ENCODE data around the gene NCOA3. TPM values are rescaled to one million over a fixed set of nuclear protein-coding genes. Genes with fewer than 3 reads are reported as not detected.

The NCOA3 gene
- polyA plus RNA-seq, 3 donors = 13.5 to 21.8 (median 21.3) TPM

GRCh38 chr20:47631078-47631477 lies 129.4 kb downstream of the NCOA3 start:
- H3K4me3 ChIP-seq (replicated peaks in 1 of 3; ENCODE audit: low read depth in 2 of 3, low read length in 3 of 3) = no peak overlapping the region
- H3K4me3 Mint-ChIP-seq = no peak overlapping the region
- no peak overlapping the region for H3K9ac ChIP-seq (ENCODE audit: insufficient read depth, low read length, poor library complexity, severe bottlenecking)
- H4K20me1 ChIP-seq (ENCODE audit: insufficient read depth, low read length) = peaks cover 57% of the 10 kb centered on the region
- H3K79me2 ChIP-seq (ENCODE audit: insufficient read depth, low read length) = no peaks in the 10 kb centered on the region
- H3K27me3 Mint-ChIP-seq (ENCODE audit: low read depth in 3 of 3) = no peaks in the 10 kb centered on the region
- peaks cover 86 to 100% of the 10 kb centered on the region in 2 donors for H3K36me3 ChIP-seq (replicated peaks in 1 of 2; ENCODE audit: control insufficient read depth in 1 of 2, insufficient read depth in 2 of 2, low read length in 2 of 2)
- H3K27me3 ChIP-seq (ENCODE audit: control insufficient read depth in 2 of 2, insufficient read depth in 2 of 2, low read length in 2 of 2) = no peaks in the 10 kb centered on the region
- H3K9me3 Mint-ChIP-seq = peaks cover 0 to 2% (median 0%) of the 10 kb centered on the region in 7 donors
- no peak overlapping the region for H2AFZ ChIP-seq (ENCODE audit: insufficient read depth, low read depth, low read length, poor library complexity, severe bottlenecking)
- no peak for TF ChIP-seq CTCF (IDR thresholded peaks at IDR 0.05)
- no peaks in the 10 kb centered on the region for H3K9me3 ChIP-seq (replicated peaks in 1 of 2; ENCODE audit: control insufficient read depth in 1 of 2, insufficient read depth in 1 of 2, low read length in 2 of 2)
- H3K4me2 ChIP-seq (replicated peaks; ENCODE audit: extremely low read depth, low read length, poor library complexity, severe bottlenecking) = no peak overlapping the region
- no peak overlapping the region for H3K27ac ChIP-seq (ENCODE audit: low read depth in 1 of 2, low read length in 2 of 2)
- DNase-seq = no peak
- H3K36me3 Mint-ChIP-seq = peaks cover 82 to 94% of the 10 kb centered on the region in 2 donors
- H3K4me1 ChIP-seq (ENCODE audit: control insufficient read depth in 1 of 2, insufficient read depth in 2 of 2, low read length in 2 of 2) = no peaks in the 10 kb centered on the region
- H3K4me1 Mint-ChIP-seq = no peaks in the 10 kb centered on the region
- no peak overlapping the region for H3K27ac Mint-ChIP-seq
- intact Hi-C loops (cut with micrococcal nuclease) = no loop called here

GRCh38 chr20:47635256-47635655 lies 133.6 kb downstream of the NCOA3 start:
- no peak overlapping the region for H3K4me2 ChIP-seq (replicated peaks; ENCODE audit: extremely low read depth, low read length, poor library complexity, severe bottlenecking)
- H3K27me3 ChIP-seq (ENCODE audit: control insufficient read depth in 2 of 2, insufficient read depth in 2 of 2, low read length in 2 of 2) = no peaks in the 10 kb centered on the region
- peaks cover 0 to 2% (median 0%) of the 10 kb centered on the region in 7 donors for H3K9me3 Mint-ChIP-seq
- no peak overlapping the region for H3K4me3 ChIP-seq (replicated peaks in 1 of 3; ENCODE audit: low read depth in 2 of 3, low read length in 3 of 3)
- no peak overlapping the region for H3K4me3 Mint-ChIP-seq
- no peak for TF ChIP-seq CTCF (IDR thresholded peaks at IDR 0.05)
- peaks cover 40% of the 10 kb centered on the region for H4K20me1 ChIP-seq (ENCODE audit: insufficient read depth, low read length)
- H3K9ac ChIP-seq (ENCODE audit: insufficient read depth, low read length, poor library complexity, severe bottlenecking) = no peak overlapping the region
- intact Hi-C loops (cut with micrococcal nuclease) = no loop called here
- WGBS (ENCODE audit: insufficient coverage) = 100% methylated on average over 2 of the region's 4 CpGs
- no peaks in the 10 kb centered on the region for H3K79me2 ChIP-seq (ENCODE audit: insufficient read depth, low read length)
- H3K4me1 Mint-ChIP-seq = no peaks in the 10 kb centered on the region
- no peaks in the 10 kb centered on the region for H3K4me1 ChIP-seq (ENCODE audit: control insufficient read depth in 1 of 2, insufficient read depth in 2 of 2, low read length in 2 of 2)
- H3K36me3 Mint-ChIP-seq = peaks cover 87 to 96% of the 10 kb centered on the region in 2 donors
- no peak overlapping the region for H2AFZ ChIP-seq (ENCODE audit: insufficient read depth, low read depth, low read length, poor library complexity, severe bottlenecking)
- no peak for DNase-seq
- peaks cover 88 to 100% of the 10 kb centered on the region in 2 donors for H3K36me3 ChIP-seq (replicated peaks in 1 of 2; ENCODE audit: control insufficient read depth in 1 of 2, insufficient read depth in 2 of 2, low read length in 2 of 2)
- H3K27me3 Mint-ChIP-seq (ENCODE audit: low read depth in 3 of 3) = no peaks in the 10 kb centered on the region
- no peak overlapping the region for H3K27ac Mint-ChIP-seq
- no peaks in the 10 kb centered on the region for H3K9me3 ChIP-seq (replicated peaks in 1 of 2; ENCODE audit: control insufficient read depth in 1 of 2, insufficient read depth in 1 of 2, low read length in 2 of 2)
- no peak overlapping the region for H3K27ac ChIP-seq (ENCODE audit: low read depth in 1 of 2, low read length in 2 of 2)

Data from CD14-positive monocyte (primary cell).